Activated CD8-positive, alpha-beta T cell treated with anti-CD3 and anti-CD28 coated beads for 36 hours (primary cell): ENCODE data around the gene ALS2CL. TPM values are rescaled to one million over a fixed set of nuclear protein-coding genes. Genes with fewer than 3 reads are reported as not detected.
A peak's percentile ranks its signal among the peaks of the same experiment; 100 is the strongest.

ENCODE experiments used
- ATAC-seq: fragments of 200-7000 bp; cut with Tn5 transposase; one replicate; pipeline ENCODE4 v1.10.0; 2021; ENCODE audit warnings: mild to moderate bottlenecking, moderate library complexity
- CTCF ChIA-PET: fragments of 350-600 bp; sonication (Branson Sonifier 250); formaldehyde crosslinking; loops from one replicate; lab custom pipeline; 2021; ENCODE audit warnings: antibody characterized with exemption; lab: Charles Lee
- POLR2A ChIA-PET: fragments of 350-600 bp; sonication (Branson Sonifier 250); formaldehyde crosslinking; loops from one replicate; lab custom pipeline; 2021; ENCODE audit warnings: antibody characterized with exemption; lab: Charles Lee
- DNase-seq: peaks from one replicate; pipeline ENCODE4 v3.0.0-alpha.2; 2020
- H3K27ac Mint-ChIP-seq: one replicate; pipeline ENCODE4 v1.8.0; 2021; ENCODE audit warnings: mild to moderate bottlenecking, mixed read lengths
- H3K27me3 Mint-ChIP-seq: one replicate; pipeline ENCODE4 v1.8.0; 2021; ENCODE audit warnings: mixed read lengths
- H3K36me3 Mint-ChIP-seq: one replicate; pipeline ENCODE4 v1.8.0; 2021; ENCODE audit warnings: low read depth, mixed read lengths
- H3K4me1 Mint-ChIP-seq: one replicate; pipeline ENCODE4 v1.8.0; 2021; ENCODE audit warnings: low read depth, mixed read lengths
- H3K4me3 Mint-ChIP-seq: one replicate; pipeline ENCODE4 v1.8.0; 2021; ENCODE audit warnings: mild to moderate bottlenecking, moderate library complexity, mixed read lengths
- H3K9me3 Mint-ChIP-seq: one replicate; pipeline ENCODE4 v1.8.0; 2021; ENCODE audit warnings: mixed read lengths
- intact Hi-C: fragments of 100-400 bp; cut with micrococcal nuclease; formaldehyde crosslinking; loops from one replicate; pipeline ENCODE4 v1.10.0; 2022
- total RNA-seq, 2 experiments: library from RNA; stranded (reverse); gene quantifications; one replicate each; pipeline ENCODE4 v1.2.3, GENCODE V29; 2021
- TF ChIP-seq, protein P1 (sequence below): fragments of 200-600 bp; IDR thresholded peaks from one replicate; pipeline ENCODE4 v1.8.0; 2022; ENCODE audit warnings: antibody characterized with exemption, mild to moderate bottlenecking

The ALS2CL gene
- total RNA-seq, 2 experiments from 2014 or later: 1.7 to 2.0 TPM

GRCh38 chr3:46695177-46695961 lies 1.9 kb upstream of the ALS2CL start:
- Mint-ChIP-seq H3K9me3 (no peaks in the 10 kb centered on the region), H3K27ac (peak overlapping the region; percentile 84), H3K36me3 (no peaks in the 10 kb centered on the region), H3K27me3 (no peaks in the 10 kb centered on the region), H3K4me1 (peaks cover 29% of the 10 kb centered on the region), H3K4me3 (peak overlapping the region; percentile 70)
- intact Hi-C loops: no loop called here
- ChIA-PET CTCF (interaction anchor here (0.7 to 2.2 kb wide), 10 partner anchors 11 to 225 kb away, joined by 3 to 8 read pairs (median 3); no protein-coding TSS in a partner anchor), POLR2A (interaction anchor here (0.6 to 1.9 kb wide), 3 partner anchors 150 to 214 kb away, joined by 3 to 5 read pairs (median 3); no protein-coding TSS in a partner anchor)
- DNase-seq: peak; percentile 62
- TF ChIP-seq, protein P1, sequence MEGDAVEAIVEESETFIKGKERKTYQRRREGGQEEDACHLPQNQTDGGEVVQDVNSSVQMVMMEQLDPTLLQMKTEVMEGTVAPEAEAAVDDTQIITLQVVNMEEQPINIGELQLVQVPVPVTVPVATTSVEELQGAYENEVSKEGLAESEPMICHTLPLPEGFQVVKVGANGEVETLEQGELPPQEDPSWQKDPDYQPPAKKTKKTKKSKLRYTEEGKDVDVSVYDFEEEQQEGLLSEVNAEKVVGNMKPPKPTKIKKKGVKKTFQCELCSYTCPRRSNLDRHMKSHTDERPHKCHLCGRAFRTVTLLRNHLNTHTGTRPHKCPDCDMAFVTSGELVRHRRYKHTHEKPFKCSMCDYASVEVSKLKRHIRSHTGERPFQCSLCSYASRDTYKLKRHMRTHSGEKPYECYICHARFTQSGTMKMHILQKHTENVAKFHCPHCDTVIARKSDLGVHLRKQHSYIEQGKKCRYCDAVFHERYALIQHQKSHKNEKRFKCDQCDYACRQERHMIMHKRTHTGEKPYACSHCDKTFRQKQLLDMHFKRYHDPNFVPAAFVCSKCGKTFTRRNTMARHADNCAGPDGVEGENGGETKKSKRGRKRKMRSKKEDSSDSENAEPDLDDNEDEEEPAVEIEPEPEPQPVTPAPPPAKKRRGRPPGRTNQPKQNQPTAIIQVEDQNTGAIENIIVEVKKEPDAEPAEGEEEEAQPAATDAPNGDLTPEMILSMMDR: peak; percentile 38
- peak; percentile 48 for ATAC-seq

DNA sequence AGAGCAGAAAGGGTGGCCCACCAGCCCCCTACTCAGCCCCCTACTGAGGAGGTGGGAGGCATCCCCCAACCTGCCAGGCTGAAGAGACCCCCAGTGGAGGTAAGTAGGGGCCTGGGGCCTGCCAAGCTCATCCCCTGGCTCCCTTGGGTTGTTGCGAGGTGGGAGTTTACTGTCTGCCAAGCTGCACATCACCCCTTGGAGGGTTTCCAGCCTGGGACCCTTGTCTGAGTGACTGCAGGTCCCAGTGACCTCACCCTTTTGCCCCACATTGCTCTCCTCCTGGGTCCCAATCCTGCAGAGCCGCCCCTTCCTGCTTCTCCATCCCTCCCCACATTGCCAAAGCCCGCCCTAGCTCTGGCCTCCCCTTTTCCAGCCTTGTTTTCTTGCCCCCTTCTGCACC lies 1.0 kb upstream of the ALS2CL start:
- peak overlapping the region; percentile 70 for H3K4me3 Mint-ChIP-seq
- intact Hi-C loops: no loop called here
- ChIA-PET POLR2A (interaction anchor here (1.9 kb wide), 1 partner anchor 215 kb away, joined by 5 read pairs; no protein-coding TSS in a partner anchor), CTCF (interaction anchor here (0.7 to 1.9 kb wide), 5 partner anchors 10 to 215 kb away, joined by 3 to 4 read pairs (median 3); no protein-coding TSS in a partner anchor)
- H3K27ac Mint-ChIP-seq: peak overlapping the region; percentile 84
- no peaks in the 10 kb centered on the region for H3K9me3 Mint-ChIP-seq
- peaks cover 29% of the 10 kb centered on the region for H3K4me1 Mint-ChIP-seq
- ATAC-seq: no peak
- H3K36me3 Mint-ChIP-seq: no peaks in the 10 kb centered on the region
- DNase-seq: no peak
- TF ChIP-seq, protein P1: no peak
- no peaks in the 10 kb centered on the region for H3K27me3 Mint-ChIP-seq

DNA sequence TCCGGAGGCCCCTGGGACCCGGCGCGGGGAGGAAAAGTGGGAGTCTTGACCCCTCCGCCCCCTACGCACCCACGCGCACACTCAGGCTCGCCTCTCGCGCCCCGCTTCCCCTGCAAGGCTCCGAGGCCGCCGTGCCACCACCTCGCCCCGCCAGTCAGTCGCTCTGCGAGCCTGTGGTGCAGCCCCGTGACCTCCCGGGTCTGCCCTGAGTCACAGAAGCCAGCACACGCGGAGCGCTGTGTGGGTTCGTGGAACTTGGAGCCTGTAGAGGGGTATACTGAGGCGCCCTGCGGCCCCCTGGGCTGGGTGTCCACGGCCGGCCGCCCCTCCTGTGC lies 380 bp upstream of the ALS2CL start:
- ATAC-seq (peak; percentile 54), DNase-seq (peak; percentile 61)
- H3K9me3 Mint-ChIP-seq: no peaks in the 10 kb centered on the region
- POLR2A ChIA-PET: no interaction called here
- no peaks in the 10 kb centered on the region for H3K36me3 Mint-ChIP-seq
- H3K27me3 Mint-ChIP-seq: no peaks in the 10 kb centered on the region
- peaks cover 29% of the 10 kb centered on the region for H3K4me1 Mint-ChIP-seq
- CTCF ChIA-PET: interaction anchor here (1.0 to 1.6 kb wide), 4 partner anchors 8 to 205 kb away, joined by 3 to 4 read pairs (median 3); no protein-coding TSS in a partner anchor
- no peak overlapping the region for H3K27ac Mint-ChIP-seq
- peak overlapping the region; percentile 70 for H3K4me3 Mint-ChIP-seq
- intact Hi-C loops: no loop called here
- TF ChIP-seq, protein P1: no peak

GRCh38 chr3:46692566-46692990 lies 901 bp downstream of the ALS2CL start:
- DNase-seq: peak; percentile 17
- Mint-ChIP-seq H3K9me3 (no peaks in the 10 kb centered on the region), H3K27ac (no peak overlapping the region), H3K4me3 (peak overlapping the region; percentile 70), H3K36me3 (no peaks in the 10 kb centered on the region), H3K27me3 (no peaks in the 10 kb centered on the region), H3K4me1 (peaks cover 29% of the 10 kb centered on the region)
- ChIA-PET POLR2A (interaction anchor here (0.9 kb wide), 1 partner anchor 10 kb away, joined by 3 read pairs; no protein-coding TSS in a partner anchor), CTCF (interaction anchor here (1.0 to 1.8 kb wide), 5 partner anchors 10 to 204 kb away, joined by 3 to 5 read pairs (median 4); no protein-coding TSS in a partner anchor)
- TF ChIP-seq, protein P1: no peak
- intact Hi-C loops: no loop called here
- ATAC-seq: no peak

DNA sequence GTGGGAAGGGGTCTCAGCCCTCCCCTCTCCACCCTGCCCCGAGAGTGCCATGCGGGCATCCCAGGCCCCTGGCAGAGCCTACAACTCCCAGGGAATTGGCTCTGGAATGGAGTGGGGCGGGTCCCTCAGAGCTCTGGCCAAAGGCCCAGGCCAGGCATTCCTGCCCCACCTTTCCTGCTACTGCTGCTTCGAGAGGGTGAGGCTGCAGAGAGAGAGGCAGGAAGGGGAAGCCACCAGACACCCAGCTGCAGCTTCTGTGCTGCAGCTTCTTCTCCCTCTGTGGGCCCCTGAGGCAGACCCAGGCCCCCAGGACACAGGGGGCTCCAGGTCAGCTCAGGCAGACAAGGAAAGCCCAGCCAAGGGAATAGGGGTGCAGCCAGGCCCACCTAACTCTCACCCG lies 2.7 kb downstream of the ALS2CL start:
- TF ChIP-seq, protein P1: no peak
- H3K4me1 Mint-ChIP-seq: peaks cover 26% of the 10 kb centered on the region
- no peak overlapping the region for H3K27ac Mint-ChIP-seq
- H3K4me3 Mint-ChIP-seq: no peak overlapping the region
- intact Hi-C loops: no loop called here
- H3K9me3 Mint-ChIP-seq: no peaks in the 10 kb centered on the region
- no peaks in the 10 kb centered on the region for H3K27me3 Mint-ChIP-seq
- CTCF ChIA-PET: interaction anchor here (1.2 to 1.5 kb wide), 2 partner anchors 202 to 204 kb away, joined by 3 to 5 read pairs; no protein-coding TSS in a partner anchor
- POLR2A ChIA-PET: no interaction called here
- no peaks in the 10 kb centered on the region for H3K36me3 Mint-ChIP-seq
- no peak for ATAC-seq
- DNase-seq: no peak
